GM19468 (cell line): Measurements from ENCODE around the gene CBFA2T3.

Experiments used
- ATAC-seq: cut with Tn5 transposase; IDR thresholded peaks from one replicate; pipeline ENCODE4 v1.9.1; 2021; ENCODE audit warnings: mild to moderate bottlenecking, moderate library complexity, moderate number of reproducible peaks; ENCODE audit not compliant: unreplicated experiment; ENCODE audit errors: extremely low read depth

The CBFA2T3 gene

DNA sequence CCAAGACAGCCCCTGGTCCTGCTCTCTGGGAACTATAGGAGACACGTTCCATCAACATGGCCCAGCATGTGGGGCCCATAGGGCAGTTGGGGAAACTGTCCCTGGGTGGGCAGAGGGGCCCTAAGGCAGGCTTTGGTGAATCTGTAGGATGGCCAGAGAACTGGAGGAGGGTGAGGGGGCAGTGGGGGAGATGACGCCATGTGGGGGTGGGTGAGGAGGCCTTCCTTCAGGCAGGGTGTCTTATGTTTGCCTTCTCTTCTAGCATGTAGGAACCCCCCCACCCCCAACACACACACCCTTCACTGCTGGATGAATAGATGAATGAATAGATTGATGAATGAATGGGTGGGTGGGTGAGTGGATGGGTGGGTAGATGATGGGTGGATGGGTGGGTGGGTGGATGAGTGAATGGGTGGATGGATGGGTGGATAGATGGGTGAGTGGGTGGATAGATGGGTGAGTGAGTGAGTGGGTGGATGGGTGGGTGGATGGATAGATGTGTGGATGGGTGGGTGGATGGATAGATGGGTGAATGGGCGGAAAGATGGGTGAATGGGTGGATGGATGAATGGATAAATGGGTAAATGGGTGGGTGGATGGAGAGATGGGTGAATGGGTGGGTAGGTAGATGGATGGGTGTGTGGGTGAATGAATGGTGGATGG, 2.5 kb upstream of the CBFA2T3 start:
- ATAC-seq = no peak

DNA sequence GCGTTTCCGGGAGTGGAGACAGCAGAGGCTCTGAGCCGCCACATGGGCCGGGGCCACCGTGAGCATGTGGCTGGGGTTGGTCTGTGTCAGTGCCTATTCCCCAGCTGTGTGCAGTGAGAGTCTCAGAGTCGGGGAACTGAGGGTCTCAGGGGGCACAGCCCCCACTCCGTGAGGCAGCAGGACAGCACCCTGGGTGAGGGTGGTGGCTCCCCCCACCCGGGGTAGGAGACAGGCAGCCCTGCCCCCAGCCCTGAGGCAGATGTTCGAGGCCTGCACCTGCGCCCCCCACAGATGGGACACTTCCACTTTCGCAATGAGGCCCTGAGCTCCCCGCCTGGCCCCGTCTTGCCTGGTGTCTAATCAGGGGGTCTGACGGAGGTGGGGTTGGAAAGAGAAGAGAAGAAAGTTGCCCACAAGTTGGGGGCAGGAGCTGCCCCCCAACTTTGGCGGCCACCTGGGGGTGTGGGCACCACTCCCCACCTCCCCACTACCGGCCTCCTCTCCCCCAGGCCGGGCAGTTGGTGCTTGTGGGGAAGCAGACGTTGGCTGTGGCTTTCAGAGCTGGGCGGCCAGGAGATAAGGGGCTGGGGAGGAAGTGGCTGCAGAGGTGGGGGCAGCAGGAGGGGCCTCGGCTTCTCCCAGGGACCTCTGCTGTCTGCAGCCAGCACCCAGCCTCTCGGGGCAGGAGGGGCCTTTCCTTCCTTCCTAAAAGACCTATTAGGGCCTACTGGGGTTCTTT, 1.8 kb upstream of the CBFA2T3 start:
- no peak for ATAC-seq

GRCh38 chr16:88977812-88978607, 1.0 kb upstream of the CBFA2T3 start:
- no peak for ATAC-seq

- no peak for ATAC-seq
Measured at GRCh38 chr16:88976366-88977017, 515 bp downstream of the CBFA2T3 start.

- ATAC-seq = no peak
Measured at GRCh38 chr16:88975511-88976061, 1.4 kb downstream of the CBFA2T3 start.

GRCh38 chr16:88974916-88975215, 2.1 kb downstream of the CBFA2T3 start:
- ATAC-seq = no peak

DNA sequence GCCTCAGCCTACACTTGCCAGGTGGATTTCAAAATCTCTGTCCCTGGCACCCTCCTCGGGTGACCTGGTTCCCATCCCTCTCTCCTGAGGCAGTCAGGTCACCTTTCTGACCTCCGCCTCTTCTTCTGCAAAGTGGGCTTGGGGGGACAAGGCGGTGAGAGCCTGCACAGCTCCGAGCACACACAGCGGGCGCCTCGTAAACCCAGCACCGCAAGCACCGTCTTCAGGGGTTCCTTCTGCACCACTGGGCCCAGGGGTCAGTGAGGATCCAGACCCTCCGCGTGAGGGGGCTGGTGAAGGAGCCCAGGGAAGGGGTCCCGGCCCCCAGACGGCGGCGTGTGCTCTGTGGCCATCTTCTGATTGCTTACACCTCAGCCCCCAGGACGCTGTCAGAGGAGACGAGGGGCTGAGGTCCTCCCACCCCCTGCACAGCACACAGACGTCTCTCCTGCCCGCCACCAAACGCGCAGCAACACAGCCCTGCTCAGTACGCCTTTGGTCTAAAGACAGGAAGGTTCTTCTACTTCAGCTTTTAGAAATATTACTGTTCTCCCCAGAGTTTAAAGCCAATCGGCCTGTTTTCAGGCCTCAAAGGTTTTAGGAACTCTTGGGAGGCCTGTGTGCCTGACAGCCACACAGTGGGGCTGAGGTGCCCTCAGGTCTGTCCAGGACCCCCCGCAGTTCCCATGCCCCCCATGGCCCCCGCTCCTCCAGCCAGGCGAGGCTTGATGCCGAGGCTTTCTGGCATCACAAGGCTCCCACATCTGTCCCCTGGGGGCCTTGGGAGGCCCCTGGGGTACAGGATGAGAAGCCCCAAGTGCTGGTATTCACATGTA, 2.7 kb downstream of the CBFA2T3 start:
- no peak for ATAC-seq

DNA sequence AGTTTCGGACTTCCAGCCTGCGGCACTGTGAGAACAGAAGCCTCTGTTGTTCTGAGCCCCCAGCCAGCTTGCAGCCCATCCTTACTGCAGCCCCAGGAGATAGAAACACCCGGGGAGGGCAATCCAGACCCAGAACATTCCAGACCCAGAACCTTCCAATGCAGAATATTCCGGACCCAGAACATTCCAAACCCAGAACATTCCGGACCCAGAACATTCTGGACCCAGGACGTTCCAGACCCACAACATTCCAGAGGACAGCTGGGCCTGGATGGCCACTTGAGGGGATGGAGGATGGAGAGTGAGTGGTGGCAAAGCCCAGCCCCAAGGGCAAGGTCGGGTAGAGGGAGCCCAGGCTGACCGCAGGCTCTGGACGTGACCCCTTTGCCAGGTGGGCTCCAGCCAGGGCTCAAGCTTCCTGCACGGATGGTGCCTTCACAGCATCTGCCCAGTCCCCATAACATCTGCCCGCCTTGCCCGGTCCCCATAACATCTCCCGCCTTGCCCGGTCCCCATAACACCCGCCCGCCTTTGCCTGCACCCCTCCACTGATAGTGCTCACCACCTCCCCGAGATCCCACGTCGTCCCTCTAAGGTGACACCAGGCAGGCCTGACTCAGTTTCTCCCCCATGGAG, 3.5 kb downstream of the CBFA2T3 start:
- no peak for ATAC-seq

- no peak for ATAC-seq
Measured at GRCh38 chr16:88973007-88973410, 4.0 kb downstream of the CBFA2T3 start.

GRCh38 chr16:88972349-88972748, 4.7 kb downstream of the CBFA2T3 start:
- no peak for ATAC-seq

DNA sequence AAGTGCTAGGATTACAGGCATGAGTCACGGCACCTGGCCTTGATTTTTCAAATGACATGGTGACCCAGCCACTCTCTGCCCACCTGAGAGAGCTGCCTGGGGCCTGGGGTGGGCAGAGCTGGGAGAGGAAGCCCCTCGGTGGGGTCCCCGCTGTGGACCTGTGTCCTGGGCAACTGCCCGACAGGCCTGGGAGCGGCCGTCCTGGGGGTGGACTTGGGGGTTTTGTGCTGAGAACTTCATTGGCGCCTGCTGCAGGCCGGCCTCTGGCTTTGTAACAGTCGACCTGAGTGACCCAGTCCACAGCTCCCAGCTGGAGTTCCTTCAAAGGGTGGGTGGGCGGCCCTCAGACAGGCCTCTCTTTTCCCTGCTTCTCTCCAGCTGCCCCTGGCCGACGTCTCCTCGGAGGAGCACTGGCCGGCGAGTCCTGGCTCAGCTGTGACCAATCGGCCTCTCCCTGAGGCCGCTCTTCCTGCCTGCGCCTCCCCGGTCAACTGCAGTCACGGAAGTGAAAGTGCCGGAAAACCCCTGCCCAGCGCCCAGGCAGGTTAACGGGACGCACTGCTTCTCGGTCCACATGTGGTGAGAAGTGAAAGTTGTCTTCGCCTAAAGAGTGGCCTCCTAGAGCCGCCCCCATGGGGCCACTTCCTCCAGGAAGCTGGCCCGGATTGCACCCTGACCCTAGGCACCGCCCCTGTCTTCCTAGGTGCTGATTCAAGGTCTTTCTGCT, 5.5 kb downstream of the CBFA2T3 start:
- ATAC-seq = no peak

DNA sequence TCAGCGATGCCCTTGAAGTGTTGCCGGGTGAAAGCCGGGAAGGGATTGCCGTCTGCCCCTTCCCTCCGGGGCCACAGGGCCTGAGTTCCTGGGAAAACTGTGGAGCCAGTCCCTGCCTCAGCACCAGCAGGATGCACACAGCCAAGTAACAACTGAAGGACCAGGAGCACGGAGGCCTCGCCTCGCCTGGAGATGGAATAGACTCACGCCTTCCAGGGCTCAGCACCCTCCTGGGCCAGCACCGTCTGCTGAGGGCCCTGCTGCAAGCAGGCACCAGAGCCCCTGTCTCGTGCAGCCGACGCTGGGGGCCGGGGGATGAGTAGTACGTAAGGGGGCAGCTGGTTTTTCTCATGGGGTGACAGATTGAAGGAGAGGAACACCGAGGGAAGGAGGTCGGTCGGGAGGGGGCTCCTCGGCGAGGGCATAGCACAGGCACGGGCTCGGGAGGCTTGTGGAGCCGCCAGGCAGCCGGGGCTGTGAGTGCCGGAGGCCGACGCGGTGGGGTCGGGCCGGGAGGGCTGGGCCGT, 6.4 kb downstream of the CBFA2T3 start:
- no peak for ATAC-seq

DNA sequence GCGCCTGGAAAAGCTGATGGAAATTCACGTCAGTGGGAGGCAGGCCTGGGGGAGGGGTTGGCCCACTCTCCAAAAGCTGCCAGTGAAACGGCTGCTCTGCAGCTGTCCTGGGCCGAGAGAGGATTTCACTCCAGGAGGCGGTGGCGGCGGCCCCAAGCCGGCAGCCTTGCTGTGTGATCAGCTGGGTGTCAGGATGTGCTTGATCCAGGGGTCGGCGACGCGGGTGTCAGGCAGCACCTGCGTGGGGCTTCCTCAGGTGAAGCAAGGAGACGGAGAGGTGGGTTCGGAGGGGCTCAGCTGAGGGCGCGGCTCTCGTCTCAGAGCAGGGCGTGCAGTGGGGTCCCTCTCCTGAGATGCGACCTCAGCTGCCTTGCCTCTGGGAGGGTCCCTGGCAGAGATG, 7.0 kb downstream of the CBFA2T3 start:
- no peak for ATAC-seq

DNA sequence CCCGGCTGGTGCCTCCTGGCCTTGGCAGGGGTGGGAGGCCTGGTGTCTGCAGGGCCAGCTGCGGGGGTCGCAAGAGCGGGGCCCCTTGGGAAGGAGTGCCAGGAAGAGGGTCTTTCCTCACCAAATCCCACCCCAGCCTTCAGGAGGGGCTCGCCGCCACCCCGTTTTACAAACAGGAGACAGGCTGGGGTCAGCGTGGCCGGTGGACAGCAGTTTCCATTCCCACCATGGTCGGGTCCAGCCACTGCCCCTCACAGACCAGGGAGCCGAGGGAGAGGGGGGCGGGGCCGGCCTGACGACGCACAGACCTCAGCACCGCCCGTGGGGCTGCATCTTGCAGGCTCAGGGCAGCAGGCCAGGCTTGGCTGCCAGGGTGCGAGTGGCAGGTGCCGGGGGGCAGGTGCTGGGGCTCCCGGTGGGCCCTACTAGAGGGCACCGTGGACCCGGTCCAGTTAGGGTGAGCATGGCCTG, 7.6 kb downstream of the CBFA2T3 start:
- no peak for ATAC-seq

DNA sequence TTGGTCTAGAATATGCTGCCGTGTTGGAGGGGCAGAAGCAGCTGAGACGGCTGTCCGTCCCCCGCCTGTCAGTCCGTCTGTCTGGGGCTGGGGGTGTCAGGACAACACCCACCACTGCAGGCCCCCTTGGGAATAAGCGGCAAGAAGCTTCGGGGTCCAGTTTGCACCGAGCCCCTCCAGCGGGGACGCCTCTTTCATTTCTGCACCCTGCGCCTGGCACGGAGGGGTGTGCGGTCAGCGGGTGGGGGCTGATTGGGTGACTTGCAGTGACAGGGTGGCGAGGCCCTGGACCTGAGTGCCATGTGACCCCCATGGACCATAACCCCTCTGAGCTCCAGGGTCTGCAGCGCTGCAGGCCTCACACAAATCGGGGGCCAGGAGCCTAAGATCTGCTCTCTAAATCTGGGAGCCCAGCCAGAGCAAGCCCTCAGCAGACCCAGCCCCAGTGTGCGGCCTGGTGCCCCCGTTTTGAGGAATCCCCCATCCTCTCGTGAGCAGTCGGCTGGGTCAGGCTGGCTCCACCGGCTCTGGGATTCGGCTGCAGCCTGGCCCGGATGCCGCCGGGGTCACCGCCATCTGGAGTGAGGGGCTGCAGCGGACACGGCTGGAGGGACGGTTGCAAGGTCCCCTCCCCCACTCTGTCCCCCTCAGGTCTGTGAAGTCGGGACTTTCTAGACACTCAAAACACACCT, 8.3 kb downstream of the CBFA2T3 start:
- ATAC-seq = no peak

- ATAC-seq = peak; percentile 30
Measured at GRCh38 chr16:88967830-88968588, 9.0 kb downstream of the CBFA2T3 start.
